SK-N-SH (cell line): ENCODE measurements around the gene RPL11.
"Not testable (repeated sequence)": the region's sequence is repeated elsewhere in the genome, so short reads cannot be mapped to it uniquely, and the experiment has no call there.

Experiments
- EP300 ChIP-seq, 2 experiments: IDR thresholded peaks; 2 replicates each; pipeline versions ENCODE4 v1.4.0 to v1.6.1; 2012; ENCODE audit warnings: borderline replicate concordance in 1 of 2, low read depth in 1 of 2, low read length in 1 of 2
- MXI1 ChIP-seq: IDR thresholded peaks from 2 replicates; pipeline ENCODE4 v1.6.1; 2012; ENCODE audit warnings: mild to moderate bottlenecking, low read depth, low read length, improper control_type of control experiment
- NRF1 ChIP-seq: IDR thresholded peaks from 2 replicates; pipeline ENCODE4 v1.6.1; 2012; ENCODE audit warnings: low read depth, mild to moderate bottlenecking, low read length
- TEAD4 ChIP-seq: IDR thresholded peaks from 2 replicates; pipeline ENCODE4 v1.4.0; 2012; ENCODE audit warnings: mild to moderate bottlenecking, borderline replicate concordance; ENCODE audit not compliant: insufficient read depth
- TF ChIP-seq, protein P1 (sequence below): fragments of 200-600 bp; sonication (generic); IDR thresholded peaks from 2 replicates; pipeline ENCODE4 v1.6.1; 2017; ENCODE audit warnings: antibody characterized with exemption, mild to moderate bottlenecking, moderate library complexity
- TF ChIP-seq, protein P2 (sequence below): IDR thresholded peaks from 2 replicates; pipeline ENCODE4 v1.4.0; 2012; ENCODE audit warnings: low read depth, borderline replicate concordance

DNA sequence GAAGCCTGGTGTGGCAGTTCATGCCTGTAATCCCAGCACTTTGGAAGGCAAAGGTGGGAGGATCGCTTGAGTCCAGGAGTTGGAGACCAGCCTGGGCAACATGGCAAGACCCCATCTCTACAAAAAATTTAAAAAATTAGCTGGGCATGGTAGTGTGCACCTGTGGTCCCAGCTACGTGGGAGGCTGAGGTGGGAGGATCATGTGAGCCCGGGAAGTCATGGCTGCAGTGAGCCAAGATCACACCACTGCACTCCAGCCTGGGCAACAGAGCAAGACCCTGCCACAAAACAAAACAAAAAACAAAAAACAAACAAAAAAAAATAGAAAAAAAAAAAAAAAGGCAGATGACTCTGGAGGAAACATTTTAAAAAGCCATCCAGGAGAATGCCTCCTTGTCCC, 3.9 kb upstream of the RPL11 start:
- TF ChIP-seq, protein P1, sequence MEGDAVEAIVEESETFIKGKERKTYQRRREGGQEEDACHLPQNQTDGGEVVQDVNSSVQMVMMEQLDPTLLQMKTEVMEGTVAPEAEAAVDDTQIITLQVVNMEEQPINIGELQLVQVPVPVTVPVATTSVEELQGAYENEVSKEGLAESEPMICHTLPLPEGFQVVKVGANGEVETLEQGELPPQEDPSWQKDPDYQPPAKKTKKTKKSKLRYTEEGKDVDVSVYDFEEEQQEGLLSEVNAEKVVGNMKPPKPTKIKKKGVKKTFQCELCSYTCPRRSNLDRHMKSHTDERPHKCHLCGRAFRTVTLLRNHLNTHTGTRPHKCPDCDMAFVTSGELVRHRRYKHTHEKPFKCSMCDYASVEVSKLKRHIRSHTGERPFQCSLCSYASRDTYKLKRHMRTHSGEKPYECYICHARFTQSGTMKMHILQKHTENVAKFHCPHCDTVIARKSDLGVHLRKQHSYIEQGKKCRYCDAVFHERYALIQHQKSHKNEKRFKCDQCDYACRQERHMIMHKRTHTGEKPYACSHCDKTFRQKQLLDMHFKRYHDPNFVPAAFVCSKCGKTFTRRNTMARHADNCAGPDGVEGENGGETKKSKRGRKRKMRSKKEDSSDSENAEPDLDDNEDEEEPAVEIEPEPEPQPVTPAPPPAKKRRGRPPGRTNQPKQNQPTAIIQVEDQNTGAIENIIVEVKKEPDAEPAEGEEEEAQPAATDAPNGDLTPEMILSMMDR: not testable (repeated sequence)
- TF ChIP-seq MXI1; TEAD4; EP300 (IDR thresholded peaks at IDR 0.05; ENCODE audit: borderline replicate concordance in 1 of 2, low read depth in 1 of 2, low read length in 1 of 2); NRF1: not testable (repeated sequence)
- TF ChIP-seq, protein P2, sequence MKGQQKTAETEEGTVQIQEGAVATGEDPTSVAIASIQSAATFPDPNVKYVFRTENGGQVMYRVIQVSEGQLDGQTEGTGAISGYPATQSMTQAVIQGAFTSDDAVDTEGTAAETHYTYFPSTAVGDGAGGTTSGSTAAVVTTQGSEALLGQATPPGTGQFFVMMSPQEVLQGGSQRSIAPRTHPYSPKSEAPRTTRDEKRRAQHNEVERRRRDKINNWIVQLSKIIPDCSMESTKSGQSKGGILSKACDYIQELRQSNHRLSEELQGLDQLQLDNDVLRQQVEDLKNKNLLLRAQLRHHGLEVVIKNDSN: not testable (repeated sequence)
